HK-2 (cell line): ENCODE measurements around the gene PCGF1.
A peak's percentile ranks its signal among the peaks of the same experiment; 100 is the strongest.
"Not testable (repeated sequence)": the region's sequence is repeated elsewhere in the genome, so short reads cannot be mapped to it uniquely, and the experiment has no call there.

Experiments used
- DNase-seq: peaks from one replicate; pipeline ENCODE4 v3.0.0-alpha.2; 2018; ENCODE audit not compliant: unreplicated experiment

PCGF1 gene

GRCh38 chr2:74499267-74499939, 8.1 kb downstream of the PCGF1 start, which contains the start of gene LBX2:
Gene LBX2 (minus strand): TSS chr2:74499603. CDS start chr2:74499537, 66 bp downstream.
- DNase-seq, result no peak

DNA sequence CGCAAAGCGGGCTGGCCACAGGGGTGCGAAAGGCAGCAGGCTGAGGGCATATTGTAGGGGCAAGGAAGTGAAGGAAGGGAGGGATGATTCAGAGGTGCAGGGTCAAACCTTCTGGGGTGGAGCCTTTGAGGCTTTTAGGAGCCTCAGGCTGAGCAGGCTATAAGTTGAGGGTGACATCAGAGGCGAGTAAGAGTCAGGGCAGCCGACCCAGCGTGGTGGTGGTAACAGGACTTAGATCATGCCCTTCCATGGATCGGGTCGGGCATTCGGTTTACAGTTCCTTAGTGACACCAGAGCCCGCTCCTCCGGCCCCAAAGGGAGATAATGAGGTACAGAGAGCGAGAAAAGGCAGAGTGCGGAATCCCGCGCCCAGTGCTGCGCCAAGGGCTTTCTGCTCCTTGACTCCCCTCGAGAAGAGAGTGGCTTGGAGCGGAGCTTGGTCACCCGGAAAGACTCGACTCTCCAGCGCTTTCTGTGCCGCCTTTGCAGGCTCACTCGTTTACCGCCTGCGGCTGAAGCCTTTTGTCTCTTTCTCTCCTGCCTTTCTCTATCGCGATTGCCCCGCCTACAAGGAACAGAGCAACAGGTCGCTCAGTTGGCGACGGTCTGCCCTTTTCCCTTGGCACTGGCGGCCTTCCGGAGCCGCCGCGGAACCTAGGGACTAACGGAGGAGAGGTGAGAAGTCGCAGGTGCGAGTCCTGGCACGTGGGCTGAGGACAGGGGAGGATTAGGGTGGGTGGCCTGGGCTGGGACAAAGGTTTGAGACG, 8.8 kb downstream of the PCGF1 start:
- DNase-seq, result peak; percentile 23

DNA sequence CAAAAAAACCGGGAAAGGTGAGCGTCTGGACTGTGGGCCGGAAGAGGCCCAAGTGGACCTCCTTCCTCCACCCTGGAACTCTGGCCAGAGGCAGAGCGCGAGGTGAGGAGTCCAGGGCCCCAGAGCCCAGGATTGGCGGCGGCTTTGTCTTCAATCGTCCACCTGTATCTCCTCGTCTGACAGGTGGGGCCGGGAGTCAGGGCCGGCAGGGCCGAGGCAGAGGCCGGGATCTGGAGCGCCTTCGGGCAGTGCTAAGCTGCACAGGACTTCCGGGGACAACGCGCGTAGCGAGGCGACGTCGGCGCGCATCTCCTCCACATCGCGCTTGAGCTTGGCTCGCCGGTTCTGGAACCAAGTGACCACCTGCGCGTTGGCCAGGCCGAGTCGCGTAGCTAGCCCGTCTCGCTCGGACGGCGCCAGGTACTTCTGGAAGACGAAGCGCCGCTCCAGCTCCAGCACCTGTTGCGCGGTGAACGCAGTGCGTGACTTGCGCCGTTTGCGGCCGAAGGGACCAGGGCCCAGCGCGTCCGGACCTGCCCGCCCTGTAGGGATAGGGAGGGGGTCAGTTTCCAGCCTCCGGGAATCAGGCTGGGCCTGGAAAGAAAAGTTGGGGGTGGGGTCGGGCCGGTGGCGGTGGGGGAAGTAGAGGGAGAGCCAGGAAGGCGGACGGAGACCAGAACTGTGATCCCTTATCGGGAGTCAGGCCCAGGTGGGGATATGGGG, 9.6 kb downstream of the PCGF1 start:
- DNase-seq, result no peak

GRCh38 chr2:74496997-74497776, 10.3 kb downstream of the PCGF1 start:
- no peak for DNase-seq

GRCh38 chr2:74495440-74495839, 12.1 kb downstream of the PCGF1 start:
- DNase-seq, result no peak

- no peak for DNase-seq
Measured at GRCh38 chr2:74493546-74493945, 13.9 kb downstream of the PCGF1 start.

- no peak for DNase-seq
Measured at GRCh38 chr2:74491648-74492544, 15.6 kb downstream of the PCGF1 start.

DNA sequence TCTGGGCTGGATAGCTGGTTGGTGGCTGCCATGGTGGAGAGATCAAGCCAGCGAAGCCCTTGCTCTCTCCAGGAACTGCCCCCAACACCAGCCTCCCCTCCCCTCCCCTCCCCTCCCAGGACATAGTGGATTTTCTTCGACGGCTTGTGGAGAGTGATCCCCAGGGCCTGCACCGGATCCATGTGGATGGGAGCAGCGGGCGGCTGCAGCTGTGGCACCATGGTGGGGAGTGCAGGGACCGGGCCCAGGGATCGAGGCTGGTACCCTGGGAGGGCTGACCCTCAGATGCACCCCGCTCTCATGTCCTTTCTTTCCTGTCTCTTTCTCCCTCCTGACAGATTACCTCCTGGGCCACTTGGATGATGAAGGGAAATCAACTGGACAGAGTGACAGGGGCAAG, 17.6 kb downstream of the PCGF1 start:
- no peak for DNase-seq

DNA sequence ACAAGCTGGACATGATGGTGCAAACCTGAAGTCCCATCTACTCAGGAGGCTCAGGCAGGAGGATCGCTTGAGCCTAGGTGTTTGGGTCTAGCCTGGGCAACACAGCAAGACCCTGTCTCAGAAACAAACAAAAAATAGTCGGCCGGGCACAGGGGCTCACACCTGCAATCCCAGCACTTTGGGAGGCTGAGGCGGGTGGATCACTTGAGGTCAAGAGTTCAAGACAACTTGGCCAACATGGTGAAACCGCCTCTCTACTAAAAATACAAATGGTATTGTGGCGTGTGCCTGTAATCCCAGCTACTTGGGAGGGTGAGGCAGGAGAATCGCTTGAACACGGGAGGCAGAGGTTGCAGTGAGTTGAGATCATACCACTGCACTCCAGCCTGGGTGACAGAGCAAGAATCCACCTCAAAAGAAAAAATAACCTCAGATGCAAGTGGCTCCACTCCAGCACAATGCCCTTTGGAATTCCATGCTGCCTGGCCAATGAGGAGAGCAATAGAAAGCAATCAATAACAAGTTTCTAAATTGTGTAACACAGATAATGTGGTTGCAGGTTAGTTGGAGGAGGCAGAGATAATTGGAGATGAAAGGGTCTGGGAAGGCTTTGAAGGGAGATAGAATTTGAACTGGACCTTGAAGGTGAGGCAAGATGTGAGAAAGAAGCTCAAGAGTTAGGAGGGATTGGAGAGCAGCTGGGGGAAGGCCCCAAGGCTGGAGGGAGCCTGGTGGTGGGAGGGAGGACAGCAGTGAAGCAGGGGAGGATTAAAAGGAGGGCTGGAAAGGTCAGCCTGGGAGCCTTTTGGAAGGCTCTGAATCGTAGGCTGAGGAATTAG, 18.6 kb downstream of the PCGF1 start:
- no peak for DNase-seq

GRCh38 chr2:74486141-74486540, 21.4 kb downstream of the PCGF1 start:
- no peak for DNase-seq

DNA sequence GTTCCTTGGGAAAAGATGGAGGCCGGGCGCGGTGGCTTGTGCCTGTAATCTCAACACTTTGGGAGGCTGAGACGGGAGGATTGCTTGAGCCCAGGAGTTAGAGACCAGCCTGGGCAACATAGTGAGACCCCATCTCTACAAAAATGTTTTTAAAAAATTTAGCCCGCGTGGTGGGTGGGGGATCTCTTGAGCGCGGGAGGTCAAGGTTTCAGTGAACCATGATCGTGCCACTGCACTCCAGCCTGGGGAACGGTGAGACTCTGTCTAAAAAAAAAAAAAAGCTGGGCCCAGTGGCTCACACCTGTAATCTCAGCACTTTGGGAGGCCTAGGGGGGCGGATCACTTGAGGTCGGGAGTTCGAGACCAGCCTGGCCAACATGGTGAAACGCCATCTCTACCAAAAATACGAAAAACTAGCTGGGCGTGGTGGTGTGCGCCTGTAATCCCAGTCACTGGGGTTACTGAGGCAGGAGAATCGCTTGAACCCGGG, 23.8 kb downstream of the PCGF1 start:
- DNase-seq, result not testable (repeated sequence)

- peak; percentile 90 for DNase-seq
Measured at GRCh38 chr2:74482801-74483674, 24.5 kb downstream of the PCGF1 start, which contains the start of the genes CCDC142 and TTC31. Gene CCDC142 (minus strand): TSS chr2:74482998. CDS start chr2:74482837, 161 bp downstream. Gene TTC31 (plus strand): TSS chr2:74483081. CDS start chr2:74483096, 15 bp downstream.

GRCh38 chr2:74481961-74482800, 25.3 kb downstream of the PCGF1 start:
- no peak for DNase-seq

GRCh38 chr2:74481431-74481830, 26.1 kb downstream of the PCGF1 start:
- no peak for DNase-seq

DNA sequence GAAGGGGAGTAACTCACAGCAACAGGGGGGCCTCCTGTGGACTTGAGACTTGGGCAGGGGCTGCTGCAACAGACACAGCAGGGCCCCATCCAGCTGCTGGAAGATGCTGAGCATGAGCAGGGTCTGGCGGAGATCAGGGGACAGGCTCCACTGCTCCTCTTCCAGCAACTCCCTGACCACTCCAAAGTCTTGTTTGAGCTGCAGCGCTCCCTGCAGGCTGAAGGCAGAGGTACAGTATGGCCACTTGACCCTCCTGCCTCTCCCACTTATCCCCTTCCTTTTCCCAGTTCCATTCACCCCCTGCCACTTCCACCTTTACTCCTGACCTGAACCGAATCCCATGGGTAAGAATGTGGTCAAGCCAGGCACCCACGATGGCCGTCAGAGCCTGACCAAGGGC, 32.6 kb downstream of the PCGF1 start:
- no peak for DNase-seq

DNA sequence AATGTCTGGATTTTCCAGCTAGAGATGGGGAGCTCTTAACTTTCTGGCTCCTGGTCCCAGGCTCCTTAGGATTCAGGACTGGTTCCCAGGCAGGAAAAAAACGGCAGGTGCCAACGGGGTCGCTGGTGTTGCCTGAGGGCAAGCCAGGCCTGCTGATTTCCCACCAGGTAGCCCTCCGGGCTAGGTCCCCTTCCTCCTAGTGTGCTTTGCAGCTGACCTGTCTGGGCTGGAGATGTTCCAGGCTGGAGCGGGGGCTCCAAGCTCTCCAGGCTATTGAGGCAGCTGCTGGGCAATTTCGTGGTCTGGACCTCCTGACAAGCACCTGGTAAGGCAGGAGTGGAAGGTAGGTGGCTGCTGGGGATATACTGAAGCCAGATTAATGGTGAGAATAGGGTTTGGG, 33.0 kb downstream of the PCGF1 start:
- no peak for DNase-seq

GRCh38 chr2:74472945-74473258, 34.6 kb downstream of the PCGF1 start:
- DNase-seq, result no peak
